HCT116 (cell line): ENCODE data around the gene STK32C. TPM values are rescaled to one million over a fixed set of nuclear protein-coding genes. Genes with fewer than 3 reads are reported as not detected.

Experiments used
- EGR1 ChIP-seq: IDR thresholded peaks from 2 replicates; pipeline ENCODE4 v1.6.1; 2012; ENCODE audit warnings: low read depth
- JUND ChIP-seq: IDR thresholded peaks from 2 replicates; pipeline ENCODE4 v1.6.1; 2012
- POLR2A ChIP-seq: IDR thresholded peaks from 2 replicates; pipeline ENCODE4 v1.7.0; 2011; ENCODE audit warnings: borderline replicate concordance; ENCODE audit not compliant: insufficient read depth, insufficient read length; ENCODE audit errors: extremely low read depth
- POLR2AphosphoS5 ChIP-seq: IDR thresholded peaks from 2 replicates; pipeline ENCODE4 v1.6.1; 2011; ENCODE audit warnings: mild to moderate bottlenecking, low read depth, low read length, moderate library complexity
- RAD21 ChIP-seq: IDR thresholded peaks from 2 replicates; pipeline ENCODE4 v1.6.1; 2012; ENCODE audit warnings: low read depth, mild to moderate bottlenecking
- TCF7L2 ChIP-seq: IDR thresholded peaks from 2 replicates; pipeline ENCODE4 v1.7.0; 2011; ENCODE audit warnings: borderline replicate concordance, inconsistent platforms; ENCODE audit not compliant: insufficient read depth, insufficient read length; ENCODE audit errors: extremely low read depth
- total RNA-seq: library from RNA; stranded (reverse); gene quantifications from one replicate; pipeline ENCODE4 v1.2.1, GENCODE V29; 2021; ENCODE audit not compliant: unreplicated experiment
- TF ChIP-seq, protein P1 (sequence below): IDR thresholded peaks from 2 replicates; pipeline ENCODE4 v1.6.1; 2012; ENCODE audit warnings: low read depth
- TF ChIP-seq, protein P2 (sequence below): IDR thresholded peaks from 2 replicates; pipeline ENCODE4 v1.6.1; 2012
- TF ChIP-seq, protein P3 (sequence below): IDR thresholded peaks from 2 replicates; pipeline ENCODE4 v1.6.1; 2012
- TF ChIP-seq, protein P4 (sequence below), 3 experiments: fragments of 200-600 bp in 1 of 3; sonication (generic) in 1 of 3; IDR thresholded peaks in 2 of 3; conservative IDR thresholded peaks in 1 of 3; 2 replicates each; pipeline ENCODE4 v1.5.1; 2012 to 2017; ENCODE audit warnings: low read depth in 2 of 3, low read length in 2 of 3, antibody characterized with exemption in 1 of 3, borderline replicate concordance in 1 of 3, control low read depth in 1 of 3, mild to moderate bottlenecking in 1 of 3, mixed read lengths in 1 of 3, mixed run types in 1 of 3, moderate library complexity in 1 of 3; ENCODE audit not compliant: insufficient read depth in 1 of 3

The STK32C gene
- total RNA-seq, 1 experiment from 2014 or later, result 29.7 TPM

DNA sequence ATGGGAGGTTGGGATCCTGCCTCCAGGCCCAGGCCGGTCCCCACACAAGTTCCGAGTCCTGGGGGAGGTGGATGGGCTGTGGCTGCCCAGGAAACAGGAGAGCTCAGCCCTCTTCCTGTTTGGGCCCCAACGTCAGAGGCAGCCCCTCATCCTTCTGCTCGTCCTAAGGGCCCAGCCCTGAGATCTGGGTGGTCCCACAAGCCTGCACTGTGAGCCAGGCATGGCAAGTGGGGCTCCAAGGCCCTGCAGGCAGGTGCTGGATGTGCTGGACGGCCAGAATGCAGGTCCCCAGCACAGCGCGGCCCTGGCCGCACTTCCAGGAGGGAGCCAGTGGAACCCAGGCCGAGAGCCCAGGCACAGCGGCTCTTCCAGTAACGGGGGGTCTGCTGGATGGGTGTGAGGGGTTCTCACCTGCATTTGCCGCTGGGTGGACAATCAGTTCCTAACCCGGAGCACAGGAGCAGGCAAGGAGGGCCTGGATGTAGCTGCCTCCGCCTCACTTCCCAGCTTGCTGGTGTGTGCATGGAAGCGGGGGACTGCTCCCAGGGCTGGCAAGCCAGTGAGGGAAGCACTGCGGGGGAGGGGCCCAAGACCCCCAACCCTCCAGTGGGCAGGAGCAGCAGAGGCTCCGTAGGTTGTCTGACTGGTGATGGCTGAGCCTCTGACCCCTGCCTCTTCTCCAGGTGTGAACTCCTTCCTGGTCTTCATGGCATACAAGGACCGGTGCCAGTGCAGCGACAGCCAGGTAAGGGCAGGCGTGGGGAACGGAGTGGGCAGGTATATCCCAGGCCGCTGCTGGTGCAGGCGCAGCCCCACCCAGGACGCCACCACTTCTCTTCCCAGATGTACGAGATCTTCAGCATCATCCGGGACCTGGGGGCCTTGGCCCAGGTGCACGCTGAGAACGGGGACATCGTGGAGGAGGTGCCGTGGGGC, 111.3 kb downstream of the STK32C start (continued):
- TF ChIP-seq, protein P1, sequence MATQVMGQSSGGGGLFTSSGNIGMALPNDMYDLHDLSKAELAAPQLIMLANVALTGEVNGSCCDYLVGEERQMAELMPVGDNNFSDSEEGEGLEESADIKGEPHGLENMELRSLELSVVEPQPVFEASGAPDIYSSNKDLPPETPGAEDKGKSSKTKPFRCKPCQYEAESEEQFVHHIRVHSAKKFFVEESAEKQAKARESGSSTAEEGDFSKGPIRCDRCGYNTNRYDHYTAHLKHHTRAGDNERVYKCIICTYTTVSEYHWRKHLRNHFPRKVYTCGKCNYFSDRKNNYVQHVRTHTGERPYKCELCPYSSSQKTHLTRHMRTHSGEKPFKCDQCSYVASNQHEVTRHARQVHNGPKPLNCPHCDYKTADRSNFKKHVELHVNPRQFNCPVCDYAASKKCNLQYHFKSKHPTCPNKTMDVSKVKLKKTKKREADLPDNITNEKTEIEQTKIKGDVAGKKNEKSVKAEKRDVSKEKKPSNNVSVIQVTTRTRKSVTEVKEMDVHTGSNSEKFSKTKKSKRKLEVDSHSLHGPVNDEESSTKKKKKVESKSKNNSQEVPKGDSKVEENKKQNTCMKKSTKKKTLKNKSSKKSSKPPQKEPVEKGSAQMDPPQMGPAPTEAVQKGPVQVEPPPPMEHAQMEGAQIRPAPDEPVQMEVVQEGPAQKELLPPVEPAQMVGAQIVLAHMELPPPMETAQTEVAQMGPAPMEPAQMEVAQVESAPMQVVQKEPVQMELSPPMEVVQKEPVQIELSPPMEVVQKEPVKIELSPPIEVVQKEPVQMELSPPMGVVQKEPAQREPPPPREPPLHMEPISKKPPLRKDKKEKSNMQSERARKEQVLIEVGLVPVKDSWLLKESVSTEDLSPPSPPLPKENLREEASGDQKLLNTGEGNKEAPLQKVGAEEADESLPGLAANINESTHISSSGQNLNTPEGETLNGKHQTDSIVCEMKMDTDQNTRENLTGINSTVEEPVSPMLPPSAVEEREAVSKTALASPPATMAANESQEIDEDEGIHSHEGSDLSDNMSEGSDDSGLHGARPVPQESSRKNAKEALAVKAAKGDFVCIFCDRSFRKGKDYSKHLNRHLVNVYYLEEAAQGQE, result no peak
- TF ChIP-seq, protein P2, sequence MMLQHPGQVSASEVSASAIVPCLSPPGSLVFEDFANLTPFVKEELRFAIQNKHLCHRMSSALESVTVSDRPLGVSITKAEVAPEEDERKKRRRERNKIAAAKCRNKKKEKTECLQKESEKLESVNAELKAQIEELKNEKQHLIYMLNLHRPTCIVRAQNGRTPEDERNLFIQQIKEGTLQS, result no peak
- TF ChIP-seq JUND, result no peak
- TF ChIP-seq EGR1, result no peak
- no peak for TF ChIP-seq RAD21
- TF ChIP-seq, protein P3, sequence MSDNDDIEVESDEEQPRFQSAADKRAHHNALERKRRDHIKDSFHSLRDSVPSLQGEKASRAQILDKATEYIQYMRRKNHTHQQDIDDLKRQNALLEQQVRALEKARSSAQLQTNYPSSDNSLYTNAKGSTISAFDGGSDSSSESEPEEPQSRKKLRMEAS, result no peak
- TF ChIP-seq POLR2A, result no peak
- TF ChIP-seq, protein P4, sequence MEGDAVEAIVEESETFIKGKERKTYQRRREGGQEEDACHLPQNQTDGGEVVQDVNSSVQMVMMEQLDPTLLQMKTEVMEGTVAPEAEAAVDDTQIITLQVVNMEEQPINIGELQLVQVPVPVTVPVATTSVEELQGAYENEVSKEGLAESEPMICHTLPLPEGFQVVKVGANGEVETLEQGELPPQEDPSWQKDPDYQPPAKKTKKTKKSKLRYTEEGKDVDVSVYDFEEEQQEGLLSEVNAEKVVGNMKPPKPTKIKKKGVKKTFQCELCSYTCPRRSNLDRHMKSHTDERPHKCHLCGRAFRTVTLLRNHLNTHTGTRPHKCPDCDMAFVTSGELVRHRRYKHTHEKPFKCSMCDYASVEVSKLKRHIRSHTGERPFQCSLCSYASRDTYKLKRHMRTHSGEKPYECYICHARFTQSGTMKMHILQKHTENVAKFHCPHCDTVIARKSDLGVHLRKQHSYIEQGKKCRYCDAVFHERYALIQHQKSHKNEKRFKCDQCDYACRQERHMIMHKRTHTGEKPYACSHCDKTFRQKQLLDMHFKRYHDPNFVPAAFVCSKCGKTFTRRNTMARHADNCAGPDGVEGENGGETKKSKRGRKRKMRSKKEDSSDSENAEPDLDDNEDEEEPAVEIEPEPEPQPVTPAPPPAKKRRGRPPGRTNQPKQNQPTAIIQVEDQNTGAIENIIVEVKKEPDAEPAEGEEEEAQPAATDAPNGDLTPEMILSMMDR (IDR thresholded peaks at IDR 0.05 in 2 of 3, conservative IDR thresholded peaks at IDR 0.05 in 1 of 3; ENCODE audit: borderline replicate concordance in 1 of 3, insufficient read depth in 1 of 3, low read depth in 2 of 3, low read length in 2 of 3), result no peak
- no peak for TF ChIP-seq TCF7L2
- TF ChIP-seq POLR2AphosphoS5, result no peak
